Anterior cingulate cortex (tissue), 58 donors: Measurements from ENCODE around the gene GGCX.
A peak's percentile ranks its signal among the peaks of the same experiment; 100 is the strongest.
"Not testable (repeated sequence)": the region's sequence is repeated elsewhere in the genome, so short reads cannot be mapped to it uniquely, and the experiment has no call there.

Experiments
- DNase-seq, 58 donors: peaks; one replicate each; lab custom pipeline; 2025; lab: John Stamatoyannopoulos, UW

Gene GGCX

DNA sequence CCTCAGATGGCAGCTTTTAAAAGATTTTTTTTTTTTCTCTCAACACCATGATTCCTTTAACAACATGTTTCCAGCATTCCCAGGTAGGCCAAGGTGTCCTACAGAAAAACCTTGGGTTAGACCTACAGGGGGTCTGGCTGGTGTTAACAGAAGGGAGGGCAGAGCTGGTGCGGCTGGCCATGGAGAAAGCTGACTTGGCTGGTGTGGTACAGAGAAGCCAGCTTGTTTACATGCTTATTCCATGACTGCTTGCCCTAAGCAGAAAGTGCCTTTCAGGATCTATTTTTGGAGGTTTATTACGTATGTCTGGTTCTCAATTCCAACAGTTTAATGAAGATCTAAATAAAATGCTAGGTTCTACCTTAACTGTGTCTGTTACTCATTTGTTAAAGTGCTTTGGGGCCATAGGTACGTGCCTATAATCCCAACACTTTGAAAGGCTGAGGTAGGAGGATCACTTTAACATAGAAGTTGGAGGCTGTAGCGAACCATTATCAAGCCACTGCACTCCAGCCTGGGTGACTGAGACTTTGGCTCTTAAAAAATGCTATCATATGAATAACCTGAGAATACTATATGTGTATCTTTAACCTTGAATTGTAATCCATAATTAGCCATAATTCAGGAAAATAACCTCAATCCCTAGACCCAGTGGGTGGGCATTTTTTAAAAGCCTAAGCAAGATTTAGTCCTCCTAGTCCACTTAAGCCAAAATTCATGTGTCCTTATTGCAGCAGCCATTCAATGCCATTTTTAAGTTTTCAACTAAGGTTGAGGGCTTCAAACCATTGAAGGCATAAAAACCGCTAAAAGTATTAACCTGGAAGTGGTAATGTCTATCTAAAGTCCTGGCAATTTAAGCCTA is 16.1 kb downstream of the GGCX start:
- not testable (repeated sequence) for DNase-seq

GRCh38 chr2:85544254-85544691 is 17.0 kb downstream of the GGCX start:
- not testable (repeated sequence) for DNase-seq

DNA sequence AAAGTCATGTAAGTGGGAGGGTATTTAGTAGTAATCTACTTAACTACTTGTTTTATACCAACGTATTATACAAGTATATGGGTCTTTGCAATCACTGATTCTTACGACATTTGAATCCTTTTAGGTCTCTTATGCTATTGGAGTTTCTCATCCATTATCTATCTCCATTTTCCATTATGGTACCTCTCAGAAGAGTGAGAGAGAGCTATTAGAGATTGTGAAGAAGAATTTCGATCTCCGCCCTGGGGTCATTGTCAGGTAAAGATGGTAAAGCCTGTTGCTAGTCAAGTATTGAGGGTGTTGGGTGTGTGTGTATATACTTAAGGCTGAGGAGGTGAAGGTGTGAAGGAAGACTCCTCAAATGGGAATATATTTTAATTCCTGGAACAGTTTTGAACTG is 18.5 kb downstream of the GGCX start:
- DNase-seq = no peak

DNA sequence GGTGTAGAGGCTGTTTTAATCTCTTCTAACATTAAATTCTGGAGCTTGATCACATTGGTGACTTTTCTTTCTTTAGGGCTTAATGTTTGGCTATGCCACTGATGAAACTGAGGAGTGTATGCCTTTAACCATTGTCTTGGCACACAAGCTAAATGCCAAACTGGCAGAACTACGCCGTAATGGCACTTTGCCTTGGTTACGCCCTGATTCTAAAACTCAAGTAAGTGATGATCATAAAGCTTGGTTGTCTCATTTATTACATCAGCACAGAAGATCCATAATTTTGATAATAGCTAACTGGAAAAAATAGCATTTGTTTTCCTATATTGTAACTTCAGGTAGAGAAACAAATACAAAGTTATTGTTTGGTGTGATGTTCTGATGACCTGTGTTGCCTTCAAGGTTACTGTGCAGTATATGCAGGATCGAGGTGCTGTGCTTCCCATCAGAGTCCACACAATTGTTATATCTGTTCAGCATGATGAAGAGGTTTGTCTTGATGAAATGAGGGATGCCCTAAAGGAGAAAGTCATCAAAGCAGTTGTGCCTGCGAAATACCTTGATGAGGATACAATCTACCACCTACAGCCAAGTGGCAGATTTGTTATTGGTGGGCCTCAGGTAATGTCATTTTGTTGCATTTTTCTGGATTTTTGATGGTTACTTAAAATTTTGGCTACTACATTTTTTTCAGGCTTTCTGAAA is 19.4 kb downstream of the GGCX start:
- DNase-seq = no peak

- DNase-seq = no peak
Observed at GRCh38 chr2:85541262-85541661, 20.0 kb downstream of the GGCX start.

GRCh38 chr2:85540133-85540648 is 21.1 kb downstream of the GGCX start:
- no peak for DNase-seq

GRCh38 chr2:85539361-85540132 is 21.7 kb downstream of the GGCX start:
- DNase-seq = peak in 55 of 58 donors; percentile 23 to 84 (median 64)

DNA sequence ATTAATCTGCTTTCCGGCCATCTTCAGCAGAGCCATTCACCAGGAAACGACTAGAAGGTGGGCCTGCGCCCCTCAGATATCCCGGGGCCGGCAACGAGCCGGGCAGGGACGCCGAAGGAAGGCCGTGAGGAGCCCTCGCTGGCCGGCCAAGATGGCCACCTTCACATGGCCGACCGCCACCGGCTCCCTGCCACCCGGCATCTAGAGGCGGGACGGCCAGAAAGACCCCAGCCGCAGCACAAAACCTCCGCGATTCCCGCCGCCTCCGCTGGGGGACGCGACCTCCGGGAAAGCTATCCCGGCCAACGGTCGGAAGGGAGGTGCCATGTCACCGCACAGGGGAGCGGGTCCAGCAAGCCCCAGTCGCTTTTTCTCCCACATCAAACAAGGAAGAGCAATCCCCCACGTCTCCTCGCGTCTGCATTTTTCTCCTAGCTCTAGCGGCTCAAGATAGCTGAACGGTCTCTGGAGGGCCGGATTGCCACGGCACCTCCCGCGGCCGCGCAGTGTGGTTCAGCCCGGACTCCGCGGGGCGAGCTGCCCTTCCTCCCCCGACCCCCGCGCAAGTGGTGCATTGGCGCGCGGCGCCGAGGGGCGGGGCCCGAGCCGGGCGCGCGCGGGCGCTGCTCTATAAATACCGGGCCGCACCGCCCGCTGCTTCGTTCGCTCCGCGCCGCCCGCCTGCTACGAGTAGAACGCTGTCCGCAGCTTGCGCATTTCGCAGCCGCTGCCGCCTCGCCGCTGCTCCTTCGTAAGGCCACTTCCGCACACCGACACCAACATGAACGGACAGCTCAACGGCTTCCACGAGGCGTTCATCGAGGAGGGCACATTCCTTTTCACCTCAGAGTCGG is 22.6 kb downstream of the GGCX start, which contains the start of gene MAT2A:
Gene MAT2A, plus strand, starts transcription at position 662 of the 854 bp plus-strand sequence. Its CDS starts 120 bp downstream, at position 782.
- peak; percentile 73 to 99 (median 94) for DNase-seq

- peak in 53 of 58 donors; percentile 23 to 78 (median 52) for DNase-seq
Observed at GRCh38 chr2:85537600-85538506, 23.4 kb downstream of the GGCX start.

DNA sequence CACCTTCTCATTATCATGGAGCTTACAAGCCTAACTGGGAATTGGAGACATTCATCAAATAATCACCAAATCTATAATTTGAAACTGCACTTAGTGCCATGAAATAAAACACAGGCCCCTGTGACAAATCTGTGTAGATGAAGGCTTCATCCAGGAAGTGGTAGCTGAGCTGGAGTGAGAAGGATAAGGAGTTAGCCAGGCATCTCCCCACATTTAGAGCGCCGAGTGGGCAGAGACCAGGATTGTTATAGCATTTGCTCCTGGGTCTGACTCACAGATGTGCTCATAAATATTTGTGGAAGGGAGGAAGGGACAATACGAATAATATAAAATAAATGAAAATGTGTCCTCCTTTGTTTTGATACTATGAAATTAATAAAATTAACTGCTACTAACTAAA is 24.8 kb downstream of the GGCX start:
- DNase-seq = peak in 2 of 58 donors; percentile 26 to 28

- DNase-seq = no peak
Observed at GRCh38 chr2:85534881-85535280, 26.4 kb downstream of the GGCX start.

DNA sequence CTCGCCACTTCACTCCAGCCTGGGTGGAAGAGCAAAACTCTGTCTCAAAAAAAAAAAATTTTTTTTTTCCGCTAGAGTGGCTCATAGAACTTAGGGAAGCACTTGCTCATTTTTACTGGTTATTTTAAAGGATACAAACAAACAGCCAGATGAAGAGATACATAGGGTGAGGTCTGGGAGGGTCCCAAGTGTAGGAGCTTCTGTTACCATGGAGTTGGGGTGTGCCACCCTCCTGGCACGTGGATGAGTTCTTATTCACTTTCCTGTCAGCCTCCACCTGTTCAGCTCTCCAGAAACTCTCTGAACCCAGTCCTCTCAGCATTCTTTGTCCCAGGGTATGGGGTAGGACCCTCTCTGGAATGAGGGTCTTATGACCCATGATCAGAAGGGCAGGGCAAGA is 27.2 kb downstream of the GGCX start:
- no peak for DNase-seq

GRCh38 chr2:85531589-85531988 is 29.7 kb downstream of the GGCX start:
- no peak for DNase-seq

DNA sequence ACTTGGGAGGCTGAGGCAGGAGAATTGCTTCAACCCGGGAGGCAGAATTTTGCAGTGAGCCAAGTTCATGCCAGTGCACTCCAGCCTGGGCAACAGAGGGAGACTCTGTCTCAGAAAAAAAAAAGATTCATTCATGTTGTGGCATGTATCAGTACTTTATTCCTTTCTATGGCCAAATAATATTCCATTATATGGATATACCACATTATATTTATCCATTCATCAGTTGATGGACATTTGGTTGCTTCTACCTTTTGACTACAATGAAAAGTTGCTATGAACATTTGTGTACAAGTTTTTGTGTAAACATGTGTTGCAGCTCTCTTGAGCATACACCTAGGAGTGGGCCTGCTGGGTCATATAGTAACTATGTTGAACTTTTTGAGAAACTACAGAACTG is 31.5 kb downstream of the GGCX start:
- no peak for DNase-seq

GRCh38 chr2:85528355-85528754 is 32.9 kb downstream of the GGCX start:
- DNase-seq = no peak

- DNase-seq = no peak
Observed at GRCh38 chr2:85527787-85528186, 33.5 kb downstream of the GGCX start.

DNA sequence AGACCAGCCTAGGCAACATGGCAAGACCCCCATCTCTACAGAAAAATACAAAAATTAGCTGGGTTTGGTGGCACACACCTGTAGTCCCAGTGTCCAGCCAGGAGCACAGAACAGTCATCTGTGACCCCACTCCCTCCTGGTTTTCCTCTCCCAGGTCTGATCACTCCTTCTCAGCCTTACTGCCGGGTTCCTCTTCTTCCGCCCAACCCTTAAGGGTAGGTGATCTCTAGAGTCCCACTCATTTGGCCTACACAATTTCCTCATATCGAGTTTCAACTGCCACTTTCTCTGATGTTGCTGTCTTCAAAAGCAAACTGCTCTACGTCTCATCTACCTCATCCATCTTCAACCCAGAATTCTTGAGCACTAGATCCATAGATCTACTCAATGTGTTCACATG is 35.7 kb downstream of the GGCX start:
- DNase-seq = no peak

- no peak for DNase-seq
Observed at GRCh38 chr2:85525029-85525428, 36.3 kb downstream of the GGCX start.
